HUES48 (cell line): ENCODE measurements around the gene SUCLG1.

Experiments used
- H3K27ac ChIP-seq: one replicate; pipeline ENCODE4 v1.7.0; 2013; ENCODE audit warnings: low read depth, low read length, inconsistent platforms
- H3K27me3 ChIP-seq: 2 replicates; pipeline ENCODE4 v1.6.1; 2013; ENCODE audit warnings: mild to moderate bottlenecking, low read length; ENCODE audit not compliant: control insufficient read depth, insufficient read depth
- H3K36me3 ChIP-seq: 2 replicates; pipeline ENCODE4 v1.6.1; 2013; ENCODE audit warnings: low read length; ENCODE audit not compliant: control insufficient read depth, insufficient read depth
- H3K4me1 ChIP-seq: 2 replicates; pipeline ENCODE4 v1.6.1; 2013; ENCODE audit warnings: mild to moderate bottlenecking, low read length; ENCODE audit not compliant: control insufficient read depth, insufficient read depth
- H3K4me3 ChIP-seq: 2 replicates; pipeline ENCODE4 v1.5.1; 2013; ENCODE audit warnings: mild to moderate bottlenecking, low read depth, low read length
- H3K9ac ChIP-seq: 2 replicates; pipeline ENCODE4 v1.6.1; 2013; ENCODE audit warnings: mild to moderate bottlenecking, low read depth, low read length, moderate library complexity
- H3K9me3 ChIP-seq: 2 replicates; pipeline ENCODE4 v1.6.1; 2013; ENCODE audit warnings: low read length; ENCODE audit not compliant: control insufficient read depth, insufficient read depth

SUCLG1 gene

DNA sequence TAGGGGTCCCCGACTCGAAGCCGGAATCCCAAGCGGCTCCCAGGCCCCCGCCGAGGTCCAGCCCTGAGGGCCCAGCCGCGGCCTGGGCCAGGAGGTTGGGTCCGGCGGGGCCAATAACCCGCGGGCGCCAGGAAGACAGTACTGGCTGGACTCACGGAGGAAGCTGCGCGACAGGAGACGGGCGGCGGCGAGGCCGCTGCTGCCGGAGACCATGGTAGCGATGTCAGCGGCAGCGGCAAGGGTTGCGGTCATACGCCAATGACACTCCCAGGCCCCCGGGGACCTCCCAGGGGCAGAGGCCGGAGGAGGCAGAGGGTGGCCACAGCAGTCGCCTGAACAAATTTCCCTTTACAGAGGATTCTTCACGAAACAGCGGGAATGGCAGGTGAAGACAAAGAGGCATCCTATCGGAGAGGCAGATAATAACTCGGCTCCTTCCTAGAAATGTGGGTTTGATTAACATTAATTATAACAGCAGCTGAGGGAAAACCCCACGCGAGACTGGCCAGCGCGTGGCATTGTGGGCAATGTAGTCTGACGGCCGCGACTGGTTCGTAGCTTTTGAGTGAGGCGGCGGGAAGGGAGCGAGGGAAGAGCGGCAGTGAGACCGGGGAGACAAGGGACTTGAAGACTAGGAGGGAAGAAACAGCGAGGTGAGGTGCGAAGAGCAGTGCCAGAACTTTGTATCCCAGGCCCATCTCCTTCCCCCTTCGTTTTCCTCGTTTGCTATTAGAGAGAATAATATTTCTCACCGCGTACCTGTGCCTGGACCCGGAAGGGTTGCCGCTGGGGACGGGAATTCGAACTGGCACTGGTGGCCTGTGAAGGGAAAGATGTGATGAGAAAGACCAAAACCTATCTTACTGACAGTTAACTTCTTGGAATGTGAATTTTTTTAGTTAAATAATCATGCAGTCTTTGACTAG lies at the start of gene SUCLG1:
Gene SUCLG1 (minus strand): TSS at position 263 of the 926 bp plus-strand sequence. CDS start 11 bp downstream, at position 252.
- H3K27ac ChIP-seq: peak within 1 kb of the TSS; percentile 39
- H3K4me1 ChIP-seq: peaks cover 28% of the 10 kb centered on the region
- H3K9me3 ChIP-seq: no peaks in the 10 kb centered on the region
- peak within 1 kb of the TSS; percentile 62 for H3K9ac ChIP-seq
- H3K4me3 ChIP-seq: peak within 1 kb of the TSS; percentile 86
- H3K36me3 ChIP-seq: no peaks in the 10 kb centered on the region
- no peaks in the 10 kb centered on the region for H3K27me3 ChIP-seq

DNA sequence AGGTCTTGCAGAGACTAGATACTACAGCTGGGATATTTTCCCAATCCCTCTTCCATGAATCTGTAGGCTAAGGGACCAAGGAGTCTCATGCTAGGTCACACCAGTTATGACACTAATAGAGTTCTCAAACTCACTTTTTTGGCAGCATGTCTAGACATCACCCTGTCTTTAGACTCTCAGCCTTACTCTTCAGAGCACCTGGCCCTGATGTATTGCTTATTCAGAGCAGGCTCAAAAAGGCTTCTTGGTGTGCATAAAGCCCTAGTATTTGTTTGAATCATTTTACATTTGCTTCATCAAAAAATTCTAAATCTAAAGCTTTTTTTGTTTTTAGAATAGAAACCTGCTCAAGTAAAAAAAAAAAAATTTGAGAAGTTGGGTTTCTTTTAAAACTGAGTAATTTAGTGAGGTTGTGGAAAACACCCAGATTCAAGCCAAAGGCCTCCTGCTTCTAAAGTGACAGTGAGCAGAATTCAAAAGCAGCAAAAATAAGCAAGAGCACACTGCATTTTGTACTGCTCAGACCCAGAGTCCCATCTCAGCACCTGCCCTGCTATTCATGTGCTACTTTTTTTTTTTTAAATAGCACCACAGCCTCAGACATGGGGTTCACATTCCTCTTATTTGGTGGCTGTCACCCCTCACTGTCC lies 39.2 kb upstream of the SUCLG1 start:
- Histone ChIP-seq H3K9me3 (no peaks in the 10 kb centered on the region), H3K27ac (no peak overlapping the region), H3K27me3 (no peaks in the 10 kb centered on the region), H3K36me3 (no peaks in the 10 kb centered on the region), H3K4me3 (no peak overlapping the region), H3K9ac (no peak overlapping the region), H3K4me1 (no peaks in the 10 kb centered on the region)

DNA sequence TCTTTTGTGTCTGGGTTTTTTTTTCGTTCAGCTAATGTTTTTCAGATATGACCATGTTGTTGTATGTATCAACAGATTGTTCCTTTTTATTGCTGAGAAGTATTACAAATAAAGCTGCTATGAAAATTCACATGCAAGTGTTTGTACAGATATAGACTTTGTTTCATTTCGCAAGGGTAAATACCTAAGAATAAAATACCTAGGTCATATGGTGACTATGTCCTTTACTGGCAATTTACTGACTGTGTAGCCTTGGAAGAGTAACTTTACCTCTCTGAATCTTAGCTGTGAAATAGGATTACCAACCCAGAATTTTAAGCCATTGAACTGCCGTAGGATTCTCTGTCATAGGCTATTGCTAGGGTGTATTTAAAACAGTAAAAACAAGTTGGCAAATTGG lies 38.2 kb upstream of the SUCLG1 start:
- Histone ChIP-seq H3K27me3 (no peaks in the 10 kb centered on the region), H3K9ac (no peak overlapping the region), H3K4me3 (no peak overlapping the region), H3K9me3 (no peaks in the 10 kb centered on the region), H3K36me3 (no peaks in the 10 kb centered on the region), H3K27ac (no peak overlapping the region), H3K4me1 (no peaks in the 10 kb centered on the region)

DNA sequence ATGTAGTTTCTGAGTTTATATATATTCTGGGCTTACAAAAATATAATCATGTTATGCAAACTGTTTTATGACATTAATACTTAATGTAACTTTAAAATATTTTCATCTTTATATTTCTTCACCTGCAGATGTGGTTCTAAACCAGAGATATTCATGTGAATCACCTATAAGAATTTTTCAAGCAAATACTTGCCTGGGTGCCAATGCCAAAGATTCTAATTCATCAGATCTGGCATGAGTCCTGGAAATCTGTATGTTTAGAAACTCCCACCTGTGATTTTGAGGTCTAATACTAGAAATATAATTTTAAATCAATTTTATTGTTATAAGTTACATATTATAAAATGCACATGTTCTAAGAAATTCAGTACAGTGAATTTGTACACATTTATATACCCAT lies 37.3 kb upstream of the SUCLG1 start:
- Histone ChIP-seq H3K9me3 (no peaks in the 10 kb centered on the region), H3K27me3 (no peaks in the 10 kb centered on the region), H3K36me3 (no peaks in the 10 kb centered on the region), H3K9ac (no peak overlapping the region), H3K4me1 (no peaks in the 10 kb centered on the region), H3K4me3 (no peak overlapping the region), H3K27ac (no peak overlapping the region)

DNA sequence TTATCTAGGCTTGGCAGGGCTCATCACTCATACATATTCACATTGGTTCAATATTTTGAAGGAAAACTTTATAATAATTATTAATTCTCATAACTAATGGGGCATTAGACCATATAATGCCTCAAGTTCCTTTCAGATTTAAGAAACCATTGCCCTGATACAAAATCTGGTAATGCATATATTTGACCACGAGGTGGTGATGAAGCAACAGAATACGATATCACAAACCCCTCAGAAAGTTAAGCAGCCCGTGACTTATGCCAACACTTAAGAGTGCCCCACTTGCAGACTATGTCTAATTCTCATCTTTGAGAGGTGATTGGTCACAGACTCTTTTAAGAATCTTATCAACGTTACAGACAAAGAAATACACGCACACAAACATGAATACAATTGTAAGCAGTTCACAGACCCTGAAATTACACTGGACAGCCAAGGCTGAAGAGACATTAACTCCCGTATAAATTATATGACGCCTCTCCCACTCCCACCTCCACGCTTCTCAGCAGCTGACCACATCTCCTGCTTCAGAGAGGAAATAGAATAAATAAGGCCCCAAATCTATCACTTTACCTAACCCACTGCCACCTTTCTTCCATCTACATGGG lies 36.6 kb upstream of the SUCLG1 start:
- no peak overlapping the region for H3K4me3 ChIP-seq
- H3K9me3 ChIP-seq: no peaks in the 10 kb centered on the region
- H3K4me1 ChIP-seq: no peaks in the 10 kb centered on the region
- no peaks in the 10 kb centered on the region for H3K36me3 ChIP-seq
- H3K27me3 ChIP-seq: no peaks in the 10 kb centered on the region
- H3K9ac ChIP-seq: no peak overlapping the region
- H3K27ac ChIP-seq: no peak overlapping the region

DNA sequence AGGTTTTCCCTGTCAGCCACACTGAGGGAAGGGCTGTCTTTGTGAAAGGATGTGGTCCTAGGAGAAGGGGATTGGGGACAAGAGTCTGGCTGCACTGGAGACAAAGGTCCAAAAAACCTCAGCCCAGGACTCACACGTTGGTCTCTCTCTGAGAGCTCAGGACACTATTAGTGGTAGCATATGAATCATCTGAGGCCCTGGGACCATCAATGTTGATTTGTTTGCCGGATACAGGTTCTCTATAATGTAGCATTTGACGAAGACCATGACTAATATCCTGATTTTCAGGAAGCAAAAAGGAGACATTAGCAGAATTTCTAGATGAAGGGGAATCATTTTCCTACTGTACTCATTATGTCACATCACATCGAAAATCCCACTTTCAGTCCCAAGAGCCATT lies 35.0 kb upstream of the SUCLG1 start:
- H3K27ac ChIP-seq: no peak overlapping the region
- H3K27me3 ChIP-seq: no peaks in the 10 kb centered on the region
- no peaks in the 10 kb centered on the region for H3K36me3 ChIP-seq
- H3K4me3 ChIP-seq: no peak overlapping the region
- no peaks in the 10 kb centered on the region for H3K4me1 ChIP-seq
- no peaks in the 10 kb centered on the region for H3K9me3 ChIP-seq
- H3K9ac ChIP-seq: no peak overlapping the region

- no peak overlapping the region for H3K27ac ChIP-seq
These were observed 34.4 kb upstream of the SUCLG1 start for GRCh38 chr2:84493514-84493913.

DNA sequence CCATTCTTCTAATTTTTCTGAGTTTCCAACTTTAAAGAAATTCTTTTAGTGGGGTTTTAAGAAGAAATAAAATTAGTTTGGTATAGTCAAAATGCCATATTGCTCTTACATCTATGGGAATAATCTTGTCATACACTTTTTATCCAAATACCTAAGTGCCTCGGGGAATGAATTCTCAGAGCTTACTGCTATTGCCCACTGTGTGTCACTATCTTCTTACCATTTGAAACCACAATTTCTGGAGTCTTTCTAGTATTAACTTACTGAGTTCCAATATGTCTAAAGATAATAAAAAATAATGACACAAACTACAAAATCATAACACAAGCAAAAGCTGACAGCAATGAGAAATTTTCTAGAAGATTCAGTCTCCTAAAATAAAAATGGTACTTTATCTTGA lies 33.5 kb upstream of the SUCLG1 start:
- Histone ChIP-seq H3K4me1 (no peaks in the 10 kb centered on the region), H3K4me3 (no peak overlapping the region), H3K36me3 (no peaks in the 10 kb centered on the region), H3K9me3 (no peaks in the 10 kb centered on the region), H3K27me3 (no peaks in the 10 kb centered on the region), H3K27ac (no peak overlapping the region), H3K9ac (no peak overlapping the region)

More at GRCh38 chr2:84493514-84493913, 34.4 kb upstream of the SUCLG1 start:
- Histone ChIP-seq H3K27me3 (no peaks in the 10 kb centered on the region), H3K36me3 (no peaks in the 10 kb centered on the region), H3K9ac (no peak overlapping the region), H3K4me3 (no peak overlapping the region), H3K4me1 (no peaks in the 10 kb centered on the region), H3K9me3 (no peaks in the 10 kb centered on the region)

DNA sequence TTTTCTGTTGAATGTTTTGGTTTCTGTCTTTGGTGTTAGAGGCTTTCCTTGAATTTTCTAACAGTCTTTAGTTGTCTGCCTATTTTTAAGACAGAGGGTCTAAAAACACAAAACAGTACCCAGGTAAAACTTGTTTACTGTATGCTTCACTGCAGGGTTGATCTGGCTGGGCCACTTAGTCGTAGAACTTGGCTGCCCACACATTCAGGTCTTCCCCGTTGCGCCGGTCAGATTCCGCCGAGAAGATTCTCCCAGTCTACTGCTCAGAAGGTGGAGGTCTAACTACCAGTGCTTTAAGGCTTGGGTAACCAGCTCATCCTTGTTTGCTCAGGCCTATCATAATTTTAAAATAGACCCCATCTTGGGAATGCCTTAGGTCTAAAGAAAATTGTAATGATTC lies 32.7 kb upstream of the SUCLG1 start:
- no peaks in the 10 kb centered on the region for H3K27me3 ChIP-seq
- H3K27ac ChIP-seq: no peak overlapping the region
- H3K4me1 ChIP-seq: no peaks in the 10 kb centered on the region
- H3K36me3 ChIP-seq: no peaks in the 10 kb centered on the region
- H3K4me3 ChIP-seq: no peak overlapping the region
- no peaks in the 10 kb centered on the region for H3K9me3 ChIP-seq
- H3K9ac ChIP-seq: no peak overlapping the region

GRCh38 chr2:84491256-84491655 lies 32.2 kb upstream of the SUCLG1 start:
- no peaks in the 10 kb centered on the region for H3K36me3 ChIP-seq
- H3K9me3 ChIP-seq: no peaks in the 10 kb centered on the region

More at GRCh38 chr2:84491256-84491655, 32.2 kb upstream of the SUCLG1 start:
- Histone ChIP-seq H3K4me1 (no peaks in the 10 kb centered on the region), H3K9ac (no peak overlapping the region), H3K27me3 (no peaks in the 10 kb centered on the region), H3K4me3 (no peak overlapping the region), H3K27ac (no peak overlapping the region)
